22Rv1 (cell line): ENCODE measurements around the gene GFAP.

Source experiments
- ZFX ChIP-seq: fragments of 450-650 bp; IDR thresholded peaks from 2 replicates; pipeline ENCODE4 v1.6.1; 2017; ENCODE audit warnings: antibody characterized with exemption, borderline replicate concordance
- TF ChIP-seq, protein P1 (sequence below): fragments of 450-650 bp; IDR thresholded peaks from 2 replicates; pipeline ENCODE4 v1.5.1; 2017; ENCODE audit warnings: mild to moderate bottlenecking

DNA sequence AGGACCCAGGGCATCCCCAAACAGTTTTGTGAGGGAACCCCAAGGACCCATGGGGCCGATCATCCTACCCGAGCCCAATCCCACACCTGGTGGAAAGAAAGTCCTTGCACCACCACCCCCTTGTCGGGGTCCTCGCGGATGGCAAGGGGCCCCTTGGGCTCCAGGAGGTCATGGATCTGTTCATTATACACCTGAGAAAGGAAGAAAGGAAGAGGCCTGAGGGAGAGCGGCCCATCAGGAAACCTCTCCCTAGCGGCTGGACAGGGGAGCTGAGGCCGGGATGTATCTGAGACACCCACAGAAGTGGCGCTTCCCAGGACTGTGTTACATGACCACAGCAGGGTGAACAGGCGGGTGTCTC is 19.4 kb upstream of the GFAP start:
- TF ChIP-seq, protein P1, sequence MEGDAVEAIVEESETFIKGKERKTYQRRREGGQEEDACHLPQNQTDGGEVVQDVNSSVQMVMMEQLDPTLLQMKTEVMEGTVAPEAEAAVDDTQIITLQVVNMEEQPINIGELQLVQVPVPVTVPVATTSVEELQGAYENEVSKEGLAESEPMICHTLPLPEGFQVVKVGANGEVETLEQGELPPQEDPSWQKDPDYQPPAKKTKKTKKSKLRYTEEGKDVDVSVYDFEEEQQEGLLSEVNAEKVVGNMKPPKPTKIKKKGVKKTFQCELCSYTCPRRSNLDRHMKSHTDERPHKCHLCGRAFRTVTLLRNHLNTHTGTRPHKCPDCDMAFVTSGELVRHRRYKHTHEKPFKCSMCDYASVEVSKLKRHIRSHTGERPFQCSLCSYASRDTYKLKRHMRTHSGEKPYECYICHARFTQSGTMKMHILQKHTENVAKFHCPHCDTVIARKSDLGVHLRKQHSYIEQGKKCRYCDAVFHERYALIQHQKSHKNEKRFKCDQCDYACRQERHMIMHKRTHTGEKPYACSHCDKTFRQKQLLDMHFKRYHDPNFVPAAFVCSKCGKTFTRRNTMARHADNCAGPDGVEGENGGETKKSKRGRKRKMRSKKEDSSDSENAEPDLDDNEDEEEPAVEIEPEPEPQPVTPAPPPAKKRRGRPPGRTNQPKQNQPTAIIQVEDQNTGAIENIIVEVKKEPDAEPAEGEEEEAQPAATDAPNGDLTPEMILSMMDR, result no peak
- TF ChIP-seq ZFX, result no peak
